ENCODE results near the gene GLB1L2. TPM values are rescaled to one million over a fixed set of nuclear protein-coding genes. Genes with fewer than 3 reads are reported as not detected.

GLB1L2 gene
- total and polyA plus RNA-seq, 7 donors: 4.2 to 108 (median 30.8) TPM

- intact Hi-C loops (cut with DNase I): no loop called here
- H3K4me3 ChIP-seq: no peak overlapping the region
- H3K4me1 ChIP-seq: no peaks in the 10 kb centered on the region
- no peak for DNase-seq
- WGBS, 2 donors: 79 to 86% methylated on average over 7 of the region's 7 CpGs
- no peaks in the 10 kb centered on the region for H3K36me3 ChIP-seq
- no peak for TF ChIP-seq EP300 (IDR thresholded peaks at IDR 0.05)
- peaks cover 0 to 3% (median 0%) of the 10 kb centered on the region in 4 donors for H3K9me3 ChIP-seq
- peaks cover 0 to 67% (median 0%) of the 10 kb centered on the region in 3 donors for H3K27me3 ChIP-seq
- no peak overlapping the region for H3K27ac ChIP-seq
Observed at GRCh38 chr11:134399996-134400395, 68.2 kb downstream of the GLB1L2 start.

GRCh38 chr11:134401825-134402809, 70.3 kb downstream of the GLB1L2 start:
- H3K27me3 ChIP-seq: peaks cover 0 to 74% (median 11%) of the 10 kb centered on the region in 3 donors
- intact Hi-C loops (cut with DNase I): no loop called here
- DNase-seq: no peak
- no peaks in the 10 kb centered on the region for H3K36me3 ChIP-seq
- H3K27ac ChIP-seq: no peak overlapping the region
- H3K4me3 ChIP-seq: no peak overlapping the region
- 56 to 58% methylated on average over 19 of the region's 19 CpGs for WGBS, 2 donors
- TF ChIP-seq, protein P1, sequence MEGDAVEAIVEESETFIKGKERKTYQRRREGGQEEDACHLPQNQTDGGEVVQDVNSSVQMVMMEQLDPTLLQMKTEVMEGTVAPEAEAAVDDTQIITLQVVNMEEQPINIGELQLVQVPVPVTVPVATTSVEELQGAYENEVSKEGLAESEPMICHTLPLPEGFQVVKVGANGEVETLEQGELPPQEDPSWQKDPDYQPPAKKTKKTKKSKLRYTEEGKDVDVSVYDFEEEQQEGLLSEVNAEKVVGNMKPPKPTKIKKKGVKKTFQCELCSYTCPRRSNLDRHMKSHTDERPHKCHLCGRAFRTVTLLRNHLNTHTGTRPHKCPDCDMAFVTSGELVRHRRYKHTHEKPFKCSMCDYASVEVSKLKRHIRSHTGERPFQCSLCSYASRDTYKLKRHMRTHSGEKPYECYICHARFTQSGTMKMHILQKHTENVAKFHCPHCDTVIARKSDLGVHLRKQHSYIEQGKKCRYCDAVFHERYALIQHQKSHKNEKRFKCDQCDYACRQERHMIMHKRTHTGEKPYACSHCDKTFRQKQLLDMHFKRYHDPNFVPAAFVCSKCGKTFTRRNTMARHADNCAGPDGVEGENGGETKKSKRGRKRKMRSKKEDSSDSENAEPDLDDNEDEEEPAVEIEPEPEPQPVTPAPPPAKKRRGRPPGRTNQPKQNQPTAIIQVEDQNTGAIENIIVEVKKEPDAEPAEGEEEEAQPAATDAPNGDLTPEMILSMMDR (IDR thresholded peaks at IDR 0.05): no peak
- no peak for TF ChIP-seq POLR2AphosphoS5 (IDR thresholded peaks at IDR 0.05)
- TF ChIP-seq EP300 (IDR thresholded peaks at IDR 0.05): no peak
- no peak for TF ChIP-seq POLR2A (IDR thresholded peaks at IDR 0.05)
- no peaks in the 10 kb centered on the region for H3K4me1 ChIP-seq
- H3K9me3 ChIP-seq: peaks cover 0 to 3% (median 0%) of the 10 kb centered on the region in 4 donors

DNA sequence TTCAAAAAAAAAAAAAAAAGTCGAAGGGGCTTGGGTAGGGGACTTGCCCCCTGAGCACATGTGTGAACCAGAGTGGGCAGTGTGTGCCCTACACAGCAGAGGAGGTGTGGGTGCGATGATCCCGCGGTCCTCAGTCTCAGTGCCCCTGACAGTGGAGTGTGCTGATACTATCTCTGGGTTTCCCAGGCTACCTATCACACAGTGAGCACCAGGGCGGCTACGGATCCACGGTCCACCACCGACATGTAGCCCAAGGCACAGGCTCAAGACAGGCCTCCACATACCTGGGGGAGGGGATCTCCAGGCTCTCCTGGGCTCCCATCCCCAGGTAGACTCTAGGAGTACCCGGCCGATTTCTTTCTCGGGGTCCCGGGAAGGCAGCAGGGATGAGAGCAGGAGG, 71.1 kb downstream of the GLB1L2 start:
- H3K4me1 ChIP-seq: no peaks in the 10 kb centered on the region
- 91% methylated on average over 12 of the region's 12 CpGs for WGBS, 2 donors
- DNase-seq: no peak

GRCh38 chr11:134404575-134405341, 73.0 kb downstream of the GLB1L2 start:
- no peaks in the 10 kb centered on the region for H3K4me1 ChIP-seq
- intact Hi-C loops (cut with DNase I): no loop called here
- H3K27ac ChIP-seq: no peak overlapping the region
- no peak for DNase-seq
- WGBS, 2 donors: 87 to 88% methylated on average over 30 of the region's 30 CpGs
- H3K36me3 ChIP-seq: no peaks in the 10 kb centered on the region
- H3K4me3 ChIP-seq: no peak overlapping the region
- peaks cover 0 to 3% (median 0%) of the 10 kb centered on the region in 4 donors for H3K9me3 ChIP-seq
- no peak for TF ChIP-seq EP300 (IDR thresholded peaks at IDR 0.05)
- TF ChIP-seq POLR2A (IDR thresholded peaks at IDR 0.05): no peak
- TF ChIP-seq, protein P1 (IDR thresholded peaks at IDR 0.05): no peak
- no peak for TF ChIP-seq POLR2AphosphoS5 (IDR thresholded peaks at IDR 0.05)
- H3K27me3 ChIP-seq: peaks cover 0 to 73% (median 17%) of the 10 kb centered on the region in 3 donors

More for the DNA sequence above, 71.1 kb downstream of the GLB1L2 start:
- Histone ChIP-seq H3K4me3 (no peak overlapping the region), H3K27me3 (peaks cover 0 to 74% (median 11%) of the 10 kb centered on the region in 3 donors), H3K27ac (no peak overlapping the region), H3K9me3 (peaks cover 0 to 3% (median 0%) of the 10 kb centered on the region in 4 donors), H3K36me3 (no peaks in the 10 kb centered on the region)
- TF ChIP-seq POLR2A (IDR thresholded peaks at IDR 0.05): no peak
- intact Hi-C loops (cut with DNase I): no loop called here

- Histone ChIP-seq H3K27ac (no peak overlapping the region), H3K4me1 (no peaks in the 10 kb centered on the region), H3K27me3 (peaks cover 0 to 75% (median 22%) of the 10 kb centered on the region in 3 donors), H3K36me3 (no peaks in the 10 kb centered on the region), H3K4me3 (no peak overlapping the region), H3K9me3 (peaks cover 0 to 3% (median 0%) of the 10 kb centered on the region in 4 donors)
- TF ChIP-seq, protein P1 (IDR thresholded peaks at IDR 0.05): no peak
- no peak for TF ChIP-seq POLR2A (IDR thresholded peaks at IDR 0.05)
- no peak for TF ChIP-seq POLR2AphosphoS5 (IDR thresholded peaks at IDR 0.05)
- TF ChIP-seq EP300 (IDR thresholded peaks at IDR 0.05): no peak
- no peak for DNase-seq
- WGBS, 2 donors: 74 to 83% methylated on average over 8 of the region's 8 CpGs
- intact Hi-C loops (cut with DNase I): no loop called here
Observed at GRCh38 chr11:134405436-134405835, 73.6 kb downstream of the GLB1L2 start.

Measured in sigmoid colon (tissue), 7 donors.